ENCODE results near the gene ACOT13.

ACOT13 gene

DNA sequence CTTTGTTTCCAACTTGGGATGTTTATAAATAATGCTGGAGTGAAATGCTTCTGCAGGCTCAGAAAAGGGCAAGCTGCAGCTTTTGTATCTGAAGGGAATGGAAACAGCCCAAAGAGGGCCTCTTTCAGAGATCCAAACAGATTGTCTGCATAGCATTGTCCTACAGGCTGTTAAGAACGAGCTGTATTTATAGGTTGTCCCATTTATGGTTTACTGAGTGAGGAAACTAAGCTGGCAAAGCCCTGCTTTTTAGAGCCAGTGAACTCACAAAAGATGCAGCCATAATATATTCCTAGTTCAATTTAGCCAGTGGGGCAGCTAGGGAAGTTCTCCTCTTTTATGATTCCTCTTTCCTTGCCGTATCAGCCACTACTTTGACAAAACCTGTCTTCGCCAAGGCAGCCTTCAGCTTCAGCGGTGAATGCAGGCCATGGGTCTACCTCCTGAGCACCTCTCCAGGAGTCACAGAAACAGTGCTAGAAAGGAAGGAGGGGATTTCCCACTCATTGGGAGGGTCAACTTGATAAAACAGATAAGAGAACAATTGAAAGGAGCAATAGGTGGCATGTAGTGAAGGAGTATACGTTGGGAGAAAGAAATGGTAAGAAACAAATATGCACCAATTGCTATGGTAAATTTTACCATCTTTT lies 35.9 kb upstream of the ACOT13 start:
- no peak overlapping the region for H3K4me3 ChIP-seq (ENCODE audit: low read length)
- no peaks in the 10 kb centered on the region for H3K4me1 ChIP-seq (ENCODE audit: low read length)
- no peaks in the 10 kb centered on the region for H3K27me3 ChIP-seq (ENCODE audit: low read depth, low read length)
- H3K9ac ChIP-seq (ENCODE audit: low read length) = no peak overlapping the region
- no peak overlapping the region for H3K4me2 ChIP-seq (ENCODE audit: low read length)
- H3K79me2 ChIP-seq (ENCODE audit: low read length) = no peaks in the 10 kb centered on the region
- H3K36me3 ChIP-seq (replicated peaks; ENCODE audit: low read depth, low read length) = no peaks in the 10 kb centered on the region
- TF ChIP-seq CTCF (IDR thresholded peaks at IDR 0.05; ENCODE audit: low read depth, low read length) (no peak), EZH2phosphoT487 (IDR thresholded peaks at IDR 0.05; ENCODE audit: low read depth) (no peak)
- no peaks in the 10 kb centered on the region for H3K9me3 ChIP-seq (ENCODE audit: insufficient read depth, low read length)
- no peak overlapping the region for H2AFZ ChIP-seq (ENCODE audit: low read depth, low read length)
- H4K20me1 ChIP-seq (ENCODE audit: insufficient read depth, low read length) = no peaks in the 10 kb centered on the region
- no peak overlapping the region for H3K27ac ChIP-seq (ENCODE audit: low read length)

DNA sequence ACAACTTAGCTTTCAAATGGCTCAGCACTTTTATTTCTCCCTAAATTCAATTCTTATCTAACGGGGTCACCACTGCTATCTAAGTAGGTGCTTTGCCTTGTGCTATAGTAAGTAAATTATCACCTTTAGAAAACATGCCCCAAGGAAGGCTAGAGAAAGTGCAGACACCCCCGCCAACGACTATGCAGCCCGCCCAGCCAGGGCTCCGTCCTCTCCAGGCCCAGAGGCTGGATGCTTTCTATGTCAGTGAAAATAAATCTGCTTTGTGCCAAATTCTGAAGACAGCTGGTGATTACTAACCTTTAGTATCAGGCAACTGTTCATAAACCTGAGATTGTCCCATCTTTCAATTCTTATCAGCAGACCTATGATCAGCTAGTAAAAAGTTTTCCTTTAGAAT lies 35.2 kb upstream of the ACOT13 start:
- Histone ChIP-seq H3K4me3 (ENCODE audit: low read length) (no peak overlapping the region), H3K4me1 (ENCODE audit: low read length) (no peaks in the 10 kb centered on the region), H3K27ac (ENCODE audit: low read length) (no peak overlapping the region), H2AFZ (ENCODE audit: low read depth, low read length) (no peak overlapping the region), H3K9ac (ENCODE audit: low read length) (no peak overlapping the region), H3K4me2 (ENCODE audit: low read length) (no peak overlapping the region), H3K27me3 (ENCODE audit: low read depth, low read length) (no peaks in the 10 kb centered on the region), H3K9me3 (ENCODE audit: insufficient read depth, low read length) (no peaks in the 10 kb centered on the region), H4K20me1 (ENCODE audit: insufficient read depth, low read length) (no peaks in the 10 kb centered on the region), H3K36me3 (replicated peaks; ENCODE audit: low read depth, low read length) (no peaks in the 10 kb centered on the region), H3K79me2 (ENCODE audit: low read length) (no peaks in the 10 kb centered on the region)
- TF ChIP-seq CTCF (IDR thresholded peaks at IDR 0.05; ENCODE audit: low read depth, low read length) (no peak), EZH2phosphoT487 (IDR thresholded peaks at IDR 0.05; ENCODE audit: low read depth) (no peak)

GRCh38 chr6:24632573-24632972 lies 34.3 kb upstream of the ACOT13 start:
- Histone ChIP-seq H3K9me3 (ENCODE audit: insufficient read depth, low read length) (no peaks in the 10 kb centered on the region), H3K4me1 (ENCODE audit: low read length) (no peaks in the 10 kb centered on the region), H3K27me3 (ENCODE audit: low read depth, low read length) (no peaks in the 10 kb centered on the region), H3K79me2 (ENCODE audit: low read length) (no peaks in the 10 kb centered on the region), H3K27ac (ENCODE audit: low read length) (no peak overlapping the region), H2AFZ (ENCODE audit: low read depth, low read length) (no peak overlapping the region), H3K4me3 (ENCODE audit: low read length) (no peak overlapping the region), H3K36me3 (replicated peaks; ENCODE audit: low read depth, low read length) (no peaks in the 10 kb centered on the region), H3K9ac (ENCODE audit: low read length) (no peak overlapping the region), H4K20me1 (ENCODE audit: insufficient read depth, low read length) (no peaks in the 10 kb centered on the region), H3K4me2 (ENCODE audit: low read length) (no peak overlapping the region)
- TF ChIP-seq EZH2phosphoT487 (IDR thresholded peaks at IDR 0.05; ENCODE audit: low read depth) = no peak
- TF ChIP-seq CTCF (IDR thresholded peaks at IDR 0.05; ENCODE audit: low read depth, low read length) = no peak

DNA sequence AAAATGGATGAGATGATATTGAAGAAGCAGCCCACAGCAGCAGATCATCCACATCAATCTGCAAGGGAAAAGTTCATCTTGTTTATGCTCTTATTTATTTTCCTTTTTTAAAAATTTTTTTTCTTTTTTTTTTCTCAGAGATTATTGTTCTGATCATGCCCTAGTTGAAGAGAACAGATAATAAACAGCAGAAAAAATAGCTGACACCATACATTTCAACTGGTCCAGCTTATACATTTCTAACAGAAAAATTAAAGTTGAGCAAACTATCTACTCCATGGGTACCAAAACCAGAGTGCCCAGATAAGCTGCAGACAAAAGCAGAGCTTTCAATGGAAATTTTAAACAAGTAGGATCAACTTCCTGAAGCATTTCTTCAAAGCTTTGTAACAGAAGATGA lies 30.2 kb upstream of the ACOT13 start:
- Histone ChIP-seq H2AFZ (ENCODE audit: low read depth, low read length) (no peak overlapping the region), H3K9ac (ENCODE audit: low read length) (no peak overlapping the region), H3K9me3 (ENCODE audit: insufficient read depth, low read length) (no peaks in the 10 kb centered on the region), H3K27me3 (ENCODE audit: low read depth, low read length) (no peaks in the 10 kb centered on the region), H3K4me3 (ENCODE audit: low read length) (no peak overlapping the region), H3K4me2 (ENCODE audit: low read length) (no peak overlapping the region), H3K36me3 (replicated peaks; ENCODE audit: low read depth, low read length) (no peaks in the 10 kb centered on the region), H4K20me1 (ENCODE audit: insufficient read depth, low read length) (no peaks in the 10 kb centered on the region), H3K79me2 (ENCODE audit: low read length) (no peaks in the 10 kb centered on the region), H3K27ac (ENCODE audit: low read length) (no peak overlapping the region), H3K4me1 (ENCODE audit: low read length) (no peaks in the 10 kb centered on the region)
- TF ChIP-seq EZH2phosphoT487 (IDR thresholded peaks at IDR 0.05; ENCODE audit: low read depth) (no peak), CTCF (IDR thresholded peaks at IDR 0.05; ENCODE audit: low read depth, low read length) (no peak)
